Activated T-helper 1 cell treated with anti-CD3 and anti-CD28 coated beads, Interleukin-2, amount 50 U/mL, for 16 hours (primary cell): Measurements from ENCODE around the gene BEX2.

Source experiments
- DNase-seq, 2 donors: peaks; one replicate each; pipeline ENCODE4 v3.0.0-alpha.2; 2020; ENCODE audit warnings: low read depth in 1 of 2, low spot score in 1 of 2

BEX2 gene

DNA sequence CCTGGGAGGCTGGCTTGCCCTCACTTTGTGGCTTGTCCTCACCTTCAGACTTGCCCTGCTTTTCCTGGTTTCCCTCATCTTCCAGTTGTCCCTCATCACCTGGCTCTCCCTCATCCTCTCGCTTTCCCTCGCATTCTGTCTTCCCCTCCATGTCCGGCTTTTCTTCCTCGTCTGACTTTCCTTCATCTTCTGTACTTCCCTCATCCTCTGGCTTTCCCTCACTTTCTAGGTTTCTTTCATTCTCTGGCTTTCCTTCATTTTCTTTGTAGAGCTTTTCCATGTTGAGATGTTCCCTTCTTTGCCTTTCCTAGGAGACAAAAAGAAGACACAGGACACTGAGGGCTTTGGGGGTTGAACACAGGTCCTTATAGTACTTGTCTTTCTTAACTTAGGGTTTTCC lies 36.5 kb downstream of the BEX2 start:
- no peak for DNase-seq
